ENCODE data around the gene TUBGCP6.
"Not testable (repeated sequence)": the region's sequence is repeated elsewhere in the genome, so short reads cannot be mapped to it uniquely, and the experiment has no call there.

The TUBGCP6 gene

DNA sequence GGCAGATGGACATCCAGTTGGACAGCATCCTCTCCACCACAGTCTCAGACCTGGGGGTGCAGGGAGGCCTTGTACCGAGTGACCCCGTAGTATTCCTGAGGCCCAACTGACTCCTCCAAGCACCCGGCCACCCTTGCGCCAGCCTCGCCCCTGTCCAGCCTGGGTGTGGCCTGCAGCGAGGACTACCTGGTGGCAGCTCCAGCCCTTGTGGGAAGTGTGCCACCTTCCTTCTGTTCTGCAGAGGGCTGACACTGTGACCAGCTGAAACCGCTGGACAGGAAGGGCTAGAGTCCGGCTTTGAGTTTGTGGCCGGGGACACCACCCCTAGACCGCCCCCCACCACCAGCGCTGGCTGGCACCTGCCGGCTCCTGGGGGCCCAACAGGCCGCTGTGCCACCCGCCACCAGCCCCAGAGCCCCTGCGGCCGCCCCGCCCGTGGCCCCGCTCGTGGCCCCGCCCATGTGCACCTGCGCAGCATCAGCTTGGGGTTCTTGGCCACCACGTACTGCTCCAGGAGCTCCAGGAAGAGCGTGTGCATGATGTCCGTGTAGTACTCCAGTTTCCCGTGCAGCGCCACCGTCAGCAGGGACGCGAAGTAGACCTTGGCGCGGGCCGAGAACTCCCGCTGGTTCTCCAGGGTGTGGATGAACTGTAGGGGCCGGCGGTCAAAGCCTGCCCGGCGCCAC, 35.3 kb upstream of the TUBGCP6 start:
- DNase-seq = no peak

DNA sequence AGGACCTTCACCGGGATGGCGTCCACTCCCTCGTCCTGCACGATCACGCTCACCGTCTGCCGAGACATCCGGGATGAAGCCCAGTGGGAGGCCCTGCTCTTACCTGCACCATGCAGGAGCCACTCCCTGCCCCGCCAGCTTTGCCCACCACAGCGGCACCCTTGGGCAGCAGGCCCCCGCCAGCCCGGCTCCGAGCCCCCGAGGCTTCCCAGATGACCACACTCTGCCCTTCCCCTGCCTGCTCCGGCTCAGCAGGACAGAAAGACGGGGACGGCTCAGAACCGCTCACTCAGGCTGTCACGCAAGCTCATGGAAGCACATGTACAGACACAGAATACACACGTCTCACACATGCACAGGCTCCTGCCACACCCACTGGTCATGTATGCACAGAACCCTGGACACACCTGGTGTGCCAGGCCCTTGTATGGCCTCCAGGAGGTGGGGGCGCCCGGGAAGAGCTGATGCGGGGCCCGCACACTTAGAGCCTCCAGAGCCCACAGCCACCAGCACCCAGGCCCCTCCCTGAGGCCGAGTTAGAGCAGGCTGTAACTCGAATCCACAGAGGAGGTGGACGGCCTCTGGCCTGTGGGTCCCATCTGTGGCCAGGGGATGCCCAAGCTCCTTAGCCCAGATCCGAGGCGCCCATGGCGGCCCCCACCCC, 34.3 kb upstream of the TUBGCP6 start:
- no peak for DNase-seq

DNA sequence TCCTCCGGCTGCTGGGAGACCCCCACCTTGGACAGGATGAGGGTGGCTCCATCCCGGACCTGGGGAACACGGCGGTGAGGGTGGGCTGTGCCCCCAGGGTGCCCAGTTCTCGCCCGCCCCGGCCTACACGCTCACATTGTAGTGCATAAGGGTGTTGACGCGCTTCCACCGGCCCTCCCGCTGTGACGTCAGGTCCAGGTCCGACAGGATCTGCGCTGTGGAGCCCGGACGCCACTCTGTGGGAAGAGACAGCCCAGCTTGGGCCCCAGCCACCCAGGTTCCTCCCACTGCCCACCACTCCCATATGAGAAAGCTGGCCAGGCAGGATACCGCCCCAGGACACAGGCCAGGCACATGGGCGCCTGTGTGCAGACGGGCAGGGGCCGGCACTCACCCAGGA, 33.6 kb upstream of the TUBGCP6 start:
- DNase-seq = no peak

DNA sequence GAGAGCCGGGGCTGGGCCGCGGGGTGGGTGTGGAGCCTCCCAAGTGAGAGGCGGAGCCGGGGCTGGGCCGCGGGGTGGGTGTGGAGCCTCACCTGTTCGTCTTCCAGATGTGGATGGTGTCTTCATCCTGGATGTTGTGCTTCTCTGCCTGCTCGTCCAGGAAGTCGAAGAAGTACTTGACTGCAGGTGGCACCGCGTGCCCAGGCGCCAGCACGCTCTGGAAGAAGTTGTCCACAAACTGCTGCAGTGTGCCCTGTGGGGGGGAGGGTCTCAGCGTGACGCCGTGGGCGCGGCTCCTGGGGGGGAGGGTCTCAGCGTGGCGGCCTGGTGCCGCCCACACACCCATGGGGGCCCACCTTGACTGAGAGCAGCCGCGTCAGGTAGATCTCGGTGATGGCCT, 32.9 kb upstream of the TUBGCP6 start:
- DNase-seq = no peak

DNA sequence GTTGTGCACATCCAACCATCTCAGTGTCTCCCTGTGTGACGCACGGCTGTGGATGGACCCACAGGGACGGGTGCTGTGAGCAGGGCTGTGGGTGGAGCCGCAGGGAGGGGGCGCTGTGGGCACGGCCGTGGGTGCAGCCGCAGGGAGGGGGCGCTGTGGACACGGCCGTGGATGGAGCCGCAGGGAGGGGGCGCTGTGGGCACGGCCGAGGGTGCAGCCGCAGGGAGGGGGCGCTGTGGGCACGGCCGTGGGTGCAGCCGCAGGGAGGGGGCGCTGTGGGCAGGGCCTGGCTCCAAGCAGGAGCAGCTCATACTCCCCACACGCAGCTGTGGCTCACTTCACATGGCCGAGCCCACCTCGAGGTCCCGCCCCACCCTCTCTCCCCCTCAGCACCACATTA, 31.3 kb upstream of the TUBGCP6 start:
- DNase-seq = peak; percentile 20

DNA sequence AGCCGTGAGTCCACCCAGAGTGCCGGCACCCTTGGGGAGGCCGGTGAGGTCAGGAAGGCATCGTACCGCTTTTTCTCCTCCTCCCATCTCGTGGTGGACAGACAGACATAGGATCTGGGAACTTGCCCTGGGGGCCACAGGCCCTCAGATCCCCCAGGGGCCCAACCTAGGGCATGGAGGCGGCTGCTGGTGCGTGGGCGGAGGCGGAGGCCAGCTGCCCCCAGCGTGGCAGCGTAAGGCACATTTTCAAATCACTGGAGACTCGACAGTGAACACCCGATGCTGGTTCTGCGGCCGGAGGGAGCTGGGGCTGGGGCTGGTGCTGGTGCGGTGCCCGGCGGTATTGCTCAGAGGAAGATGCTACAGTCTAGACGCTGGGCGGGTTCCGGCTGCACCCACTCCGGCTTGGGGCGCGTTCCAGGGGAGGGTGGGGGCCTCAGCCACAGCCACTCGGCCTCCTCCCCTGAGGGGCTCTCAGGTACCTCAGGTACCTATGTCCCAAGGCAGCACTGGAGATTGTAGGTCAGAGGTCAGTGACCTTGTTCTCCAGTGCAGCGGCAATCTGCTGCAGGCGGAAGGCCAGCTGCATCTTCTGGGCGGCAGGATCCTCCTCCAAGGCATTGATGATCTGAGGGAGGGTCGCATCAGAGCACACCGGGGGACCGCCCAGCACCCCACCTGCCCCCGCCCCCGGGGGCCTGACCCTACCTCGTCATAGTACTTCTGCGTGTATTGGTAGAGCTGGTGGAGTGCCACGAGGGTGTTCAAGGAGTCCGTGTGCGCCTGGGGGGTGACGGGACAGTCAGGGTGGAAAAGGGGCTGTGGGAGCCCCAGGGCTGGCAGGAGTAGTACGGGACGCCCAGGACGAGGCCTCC, 30.6 kb upstream of the TUBGCP6 start:
- no peak for DNase-seq

DNA sequence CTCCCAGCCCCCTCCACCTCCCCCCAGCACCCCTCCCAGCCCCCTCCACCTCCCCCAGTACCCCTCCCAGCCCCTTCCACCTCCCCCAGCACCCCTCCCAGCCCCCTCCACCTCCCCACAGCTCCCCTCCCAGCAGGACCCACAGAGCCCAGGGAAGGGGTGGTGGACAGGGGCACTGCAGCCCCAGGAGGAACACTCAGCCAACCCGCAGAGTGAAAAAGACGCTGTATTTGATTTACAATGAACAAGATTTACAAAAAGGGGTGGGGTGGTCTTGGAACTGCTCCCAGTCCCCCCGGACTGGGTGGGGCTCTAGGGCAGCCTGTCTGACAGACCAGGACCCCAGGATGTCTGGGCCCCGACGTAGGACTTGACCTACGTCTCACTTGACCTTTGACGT, 29.9 kb upstream of the TUBGCP6 start:
- no peak for DNase-seq

DNA sequence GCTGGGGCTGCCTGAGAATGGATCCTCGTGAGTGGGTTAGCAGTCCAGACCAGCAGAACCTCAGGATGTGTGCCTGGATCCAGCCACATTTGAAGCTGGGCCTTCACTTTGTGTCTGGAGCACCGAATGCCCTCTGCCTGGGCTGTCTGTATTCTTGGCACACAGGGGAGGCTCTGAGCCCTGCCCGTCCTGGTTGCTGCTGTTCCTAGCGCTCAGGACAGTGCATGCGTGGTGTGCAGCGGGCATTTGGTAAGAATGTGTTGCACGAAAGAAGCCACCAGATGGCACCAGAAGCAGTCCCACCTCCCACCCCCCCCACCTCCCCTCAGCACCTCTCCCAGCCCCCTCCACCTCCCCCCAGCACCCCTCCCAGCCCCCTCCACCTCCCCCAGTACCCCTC, 29.5 kb upstream of the TUBGCP6 start:
- peak; percentile 34 for DNase-seq

DNA sequence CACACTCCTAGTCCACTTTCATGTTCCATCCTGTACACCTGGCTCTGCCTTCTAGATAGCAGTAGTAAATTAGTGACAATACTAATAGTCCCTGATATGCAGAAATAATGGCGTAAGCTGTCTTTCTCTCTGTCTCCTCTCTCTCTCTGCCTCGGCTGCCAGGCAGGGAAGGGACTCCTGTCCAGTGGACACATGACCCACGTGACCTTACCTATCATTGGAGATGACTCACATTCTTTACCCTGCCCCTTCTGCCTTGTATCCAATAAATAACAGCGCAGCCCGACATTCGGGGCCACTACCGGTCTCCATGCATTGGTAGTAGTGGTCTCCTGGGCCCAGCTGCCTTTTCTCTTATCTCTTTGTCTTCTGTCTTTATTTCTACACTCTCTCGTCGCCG, 29.0 kb upstream of the TUBGCP6 start:
- DNase-seq = not testable (repeated sequence)

DNA sequence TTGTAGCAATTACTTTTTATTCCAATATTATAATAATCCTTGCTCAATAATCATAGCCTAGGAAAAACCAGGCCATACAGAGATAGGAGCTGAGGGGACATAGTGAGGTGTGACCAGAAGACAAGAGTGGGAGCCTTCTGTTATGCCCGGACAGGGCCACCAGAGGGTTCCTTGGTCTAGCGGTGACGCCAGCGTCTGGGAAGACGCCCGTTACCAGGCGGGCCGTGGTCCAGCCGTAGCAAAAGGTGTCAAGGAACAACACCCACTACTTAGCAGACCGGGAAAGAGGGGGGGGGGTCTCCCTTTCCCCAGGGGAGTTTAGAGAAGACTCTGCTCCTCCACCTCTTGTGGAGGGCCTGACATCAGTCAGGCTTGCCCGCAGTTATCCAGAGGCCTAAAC, 28.5 kb upstream of the TUBGCP6 start:
- DNase-seq = not testable (repeated sequence)

DNA sequence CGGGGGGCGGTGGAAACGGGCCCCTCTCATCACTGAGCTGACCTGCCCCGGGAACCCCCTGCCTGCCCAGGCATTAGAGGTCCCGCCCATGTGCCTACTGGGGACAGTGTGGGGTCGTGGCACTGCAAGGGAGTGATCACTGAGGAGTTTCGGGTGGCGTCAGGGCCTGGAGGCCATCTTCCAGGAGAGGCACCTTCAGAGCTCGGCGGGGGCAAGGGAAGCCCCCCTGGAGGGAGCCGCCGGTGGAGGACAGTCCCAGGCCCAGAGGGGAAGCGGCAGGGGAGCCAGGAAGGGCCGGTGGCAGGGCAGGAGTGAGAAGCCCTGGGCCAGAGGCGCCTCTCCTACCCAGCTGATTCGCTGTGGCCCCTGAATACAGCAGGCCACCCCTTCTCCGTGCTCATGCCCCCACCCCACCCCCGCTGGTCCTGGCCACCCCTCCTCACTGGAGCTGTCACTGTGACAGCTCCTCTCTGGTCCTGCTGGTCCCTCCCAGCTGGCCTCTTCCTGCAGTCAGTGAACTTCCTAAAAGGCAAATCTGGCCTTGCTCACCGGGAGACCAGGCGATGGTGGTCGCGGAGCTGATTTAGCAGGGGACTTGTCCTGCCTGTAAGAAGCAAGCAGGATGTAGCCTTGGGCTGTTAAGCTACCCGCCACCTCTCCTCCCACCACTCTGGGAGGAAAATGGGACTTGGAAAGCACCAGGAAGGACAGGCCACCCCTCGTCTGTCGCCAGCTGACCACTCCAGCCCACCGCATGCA, 27.4 kb upstream of the TUBGCP6 start:
- DNase-seq = no peak

DNA sequence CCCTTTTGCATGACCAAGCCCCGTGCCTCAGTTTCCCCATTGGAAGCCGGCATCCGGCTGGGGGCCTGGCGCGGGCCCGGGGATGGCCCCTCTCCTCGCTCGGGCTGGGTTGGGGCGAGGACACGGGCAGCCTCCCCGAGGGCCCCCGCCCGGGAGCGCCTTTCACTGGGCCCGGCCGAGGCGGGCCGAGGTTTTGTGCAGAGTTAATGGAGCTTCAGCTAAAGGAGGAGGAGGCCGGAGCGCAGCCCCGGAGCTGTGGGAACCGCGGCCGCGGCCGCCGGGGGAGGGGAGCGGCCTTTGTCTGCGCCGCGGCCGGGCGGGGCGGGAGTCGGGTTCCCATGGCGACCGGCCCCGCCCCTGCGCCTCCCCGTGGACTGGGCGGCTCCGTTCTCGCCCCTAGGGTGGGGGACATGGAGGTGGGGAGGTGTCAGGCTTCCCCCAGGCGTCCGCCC, 26.7 kb upstream of the TUBGCP6 start:
- peak; percentile 53 for DNase-seq

DNA sequence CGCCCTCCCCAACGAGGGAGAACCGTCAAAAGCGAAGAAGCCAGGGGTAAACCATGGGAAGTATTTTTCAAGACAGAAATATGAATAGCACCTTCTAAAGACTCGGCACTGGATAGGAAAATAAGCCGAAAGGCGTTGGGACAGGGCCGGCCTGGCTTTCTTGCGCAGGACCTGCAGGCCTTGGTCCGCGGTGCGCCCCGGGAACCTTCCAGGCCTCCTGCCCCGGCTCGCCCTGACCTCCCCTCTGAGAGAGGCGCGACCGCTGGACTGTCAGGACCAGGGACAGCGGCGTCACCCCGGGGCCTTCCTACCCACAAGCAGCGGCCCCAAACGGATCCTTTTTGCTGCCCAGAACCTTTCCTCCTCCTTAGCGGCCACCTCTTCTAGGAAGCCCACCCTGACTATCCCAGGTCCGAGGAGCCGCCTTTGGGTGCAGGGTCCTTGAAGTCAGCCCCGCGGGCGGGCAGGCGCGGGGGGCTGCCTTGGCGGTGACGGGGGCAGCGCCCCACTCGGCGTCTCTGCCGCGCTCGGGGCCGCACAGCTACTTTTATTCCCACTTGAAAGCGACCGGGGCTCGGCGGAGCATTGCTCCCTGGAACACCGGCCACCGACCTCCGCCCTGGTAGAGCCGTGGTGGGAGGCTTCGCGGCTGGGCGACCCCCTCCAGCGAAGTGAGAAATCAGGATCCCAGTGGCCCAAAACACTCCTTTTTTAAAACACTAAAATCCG, 26.0 kb upstream of the TUBGCP6 start:
- DNase-seq = peak; percentile 73

DNA sequence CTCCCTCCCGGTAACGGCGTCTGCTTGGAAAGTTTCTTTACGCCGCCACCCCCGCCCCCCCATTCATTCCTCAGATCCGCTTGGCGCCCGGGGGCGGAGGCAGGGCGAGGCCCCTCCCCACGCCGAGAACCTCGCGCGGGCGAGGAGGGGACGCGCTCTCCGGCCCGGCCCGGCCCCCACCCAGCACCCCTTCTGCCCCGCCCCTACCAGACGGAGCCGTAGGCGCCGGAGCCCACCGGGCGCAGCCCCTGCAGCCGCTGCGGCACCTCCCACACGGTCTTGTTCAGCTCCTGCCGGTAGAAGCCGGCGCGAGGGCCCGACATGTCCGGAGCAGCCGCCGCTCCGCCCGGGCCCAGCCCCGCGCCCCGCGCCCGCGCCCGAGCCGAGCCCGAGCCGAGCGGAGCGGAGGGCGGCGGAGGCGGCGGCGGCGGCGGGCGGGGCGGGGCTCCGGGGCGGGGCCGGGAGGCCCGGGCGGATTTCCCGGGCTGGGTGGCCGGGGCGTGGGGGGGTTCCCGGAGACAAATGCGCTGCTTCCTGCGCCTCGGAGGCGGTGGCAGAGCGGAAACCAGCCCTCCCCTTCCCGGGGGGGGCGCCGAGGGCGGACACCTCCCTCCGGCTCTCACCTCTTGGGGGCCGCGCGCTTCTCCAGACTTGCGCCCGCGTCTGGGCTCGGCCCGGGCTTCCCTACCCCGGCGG, 25.3 kb upstream of the TUBGCP6 start, which contains the start of gene MAPK11:
MAPK11 (minus strand) TSS at position 411 of the 696 bp plus-strand sequence; CDS start at position 323, 88 bp downstream.
- peak; percentile 58 for DNase-seq

DNA sequence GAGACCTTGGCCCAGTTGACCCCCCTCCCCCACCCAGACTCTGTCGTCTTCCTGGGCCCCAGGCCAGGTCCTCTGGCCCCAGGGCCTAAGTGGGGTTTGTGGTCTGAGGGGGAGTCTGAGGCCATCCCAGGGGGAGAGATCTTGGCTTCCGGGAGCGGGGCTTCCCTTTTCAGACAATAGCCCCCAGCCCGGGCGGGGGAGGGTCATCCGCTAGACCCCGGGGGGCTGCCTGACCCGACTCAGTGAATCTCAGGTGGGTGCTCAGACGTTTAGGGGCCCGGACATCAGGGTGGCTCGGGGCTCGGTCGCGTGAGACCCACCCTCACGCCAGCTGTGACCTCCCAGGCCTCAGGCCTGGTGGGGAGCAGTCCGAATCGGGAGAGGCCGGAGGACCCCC, 24.7 kb upstream of the TUBGCP6 start:
- no peak for DNase-seq

DNA sequence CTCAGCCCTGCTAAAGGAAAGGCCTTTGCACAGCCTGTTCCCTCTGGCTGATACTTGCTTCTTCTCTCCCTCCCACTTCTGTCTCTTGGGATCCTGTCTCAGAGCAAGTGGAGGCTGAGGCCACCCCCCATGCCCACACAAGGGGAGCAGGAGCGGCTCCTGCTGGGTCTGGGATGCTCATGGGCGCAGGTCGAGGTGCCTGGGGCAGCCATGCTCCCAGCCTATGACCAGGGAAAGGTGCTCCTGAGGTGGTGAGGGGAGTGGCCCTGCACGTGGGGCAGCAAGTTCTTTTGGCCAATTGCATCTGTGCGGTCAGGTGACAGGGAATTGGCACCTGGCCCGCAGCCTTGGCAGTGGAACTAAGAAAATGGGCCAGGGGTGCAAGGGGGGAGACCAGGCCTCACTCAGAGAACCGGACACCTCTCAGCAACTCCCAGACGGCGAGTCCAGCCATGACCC, 23.9 kb upstream of the TUBGCP6 start:
- DNase-seq = no peak

DNA sequence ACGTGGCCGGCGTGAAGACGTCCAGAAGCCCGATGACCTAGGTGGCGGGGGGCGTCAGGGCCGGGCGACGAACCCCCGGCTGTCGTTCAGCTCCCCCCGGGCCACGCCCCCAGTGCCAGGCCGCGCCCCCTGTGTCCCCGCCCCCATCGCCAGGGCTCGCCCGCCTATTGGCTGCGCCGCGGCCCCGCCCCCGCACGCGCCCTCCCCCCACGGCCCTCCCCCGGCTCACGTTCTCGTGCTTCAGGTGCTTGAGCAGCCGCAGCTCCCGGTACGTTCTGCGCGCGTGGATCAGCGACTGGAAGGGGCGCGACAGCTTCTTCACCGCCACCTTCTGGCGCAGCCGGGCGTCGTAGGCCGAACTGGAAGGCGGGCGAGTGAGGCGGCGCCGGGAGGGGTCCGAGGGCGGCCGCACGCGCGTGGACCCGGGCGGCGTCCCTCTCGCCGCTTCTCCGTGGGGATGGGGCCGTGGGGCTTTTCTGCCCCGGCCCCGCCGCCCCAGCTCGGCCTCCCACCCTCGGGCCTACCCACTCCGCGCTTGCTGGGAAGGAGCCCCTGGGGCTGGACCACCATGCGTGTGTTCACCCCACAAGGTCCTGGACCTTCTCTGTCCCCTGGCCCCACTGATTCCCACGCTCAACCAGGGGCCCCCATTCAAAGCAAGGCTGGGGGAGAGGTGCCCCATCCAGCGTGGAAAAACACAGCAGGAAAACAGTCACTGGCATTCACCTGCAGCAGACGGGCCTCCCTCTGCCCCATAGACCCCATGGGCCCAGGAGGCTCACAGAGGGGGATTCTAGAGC, 23.0 kb upstream of the TUBGCP6 start:
- DNase-seq = peak; percentile 59

DNA sequence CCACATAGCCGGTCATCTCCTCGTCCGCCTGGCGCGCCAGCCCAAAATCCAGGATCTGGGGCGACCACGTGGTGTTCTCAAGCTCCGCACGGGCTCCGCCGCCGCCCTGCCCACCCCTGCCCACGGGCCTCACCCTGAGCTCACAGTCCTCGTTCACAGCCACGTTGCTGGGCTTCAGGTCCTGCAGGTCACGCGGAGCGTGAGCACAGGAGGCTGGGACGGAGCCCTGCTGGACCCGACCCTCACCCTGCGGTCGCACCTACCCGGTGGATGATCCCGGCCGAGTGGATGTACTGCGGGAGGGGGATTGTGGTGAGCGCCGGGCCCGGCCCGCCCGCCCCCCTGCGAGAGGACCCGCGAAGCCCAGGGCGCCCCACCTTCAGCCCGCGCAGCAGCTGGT, 22.2 kb upstream of the TUBGCP6 start:
- DNase-seq = no peak

DNA sequence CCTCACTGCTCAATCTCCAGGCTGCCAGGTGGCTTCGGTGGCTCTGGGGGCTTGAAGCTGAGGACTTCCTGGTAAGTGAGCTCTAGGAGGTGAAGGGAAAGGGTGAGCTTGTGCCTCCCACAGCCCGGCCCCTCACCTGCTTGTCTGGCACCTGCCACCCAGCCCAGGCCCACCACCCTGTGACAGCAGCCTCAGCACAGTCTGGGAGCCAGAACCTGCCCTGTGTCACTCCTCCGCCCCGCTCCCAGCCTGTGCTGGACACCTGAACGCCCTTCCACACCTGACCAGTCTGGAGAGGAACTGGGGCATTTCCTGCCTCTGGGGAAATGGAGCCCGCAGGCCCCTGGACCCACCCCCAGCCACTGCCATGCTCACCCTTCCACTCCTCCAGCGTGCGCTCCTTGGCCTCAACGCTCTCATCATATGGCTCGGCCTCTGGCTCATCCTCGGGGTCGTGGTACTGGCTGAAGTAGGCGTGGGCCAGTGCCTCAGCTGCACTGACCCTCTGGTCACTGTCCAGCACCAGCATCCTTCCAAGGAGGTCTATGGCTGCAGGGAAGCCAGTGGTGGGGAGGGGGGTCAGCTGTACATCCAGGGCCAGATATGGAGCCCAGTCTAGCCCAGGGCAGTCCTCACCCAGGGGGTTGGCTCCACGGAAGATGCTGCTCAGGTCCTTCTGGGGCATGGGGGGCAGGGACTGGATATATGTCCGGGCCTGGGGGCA, 20.3 kb upstream of the TUBGCP6 start:
- no peak for DNase-seq
